Heart left ventricle (tissue), 16 donors: ENCODE measurements around the gene MAP1A. TPM values are rescaled to one million over a fixed set of nuclear protein-coding genes. Genes with fewer than 3 reads are reported as not detected.

ENCODE experiments used
- ATAC-seq, 4 donors: fragments of 200-7000 bp; cut with Tn5 transposase; one replicate each; pipeline ENCODE4 v1.9.1; 2020 to 2022; ENCODE audit warnings: moderate library complexity in 4 of 4, mild to moderate bottlenecking in 3 of 4, moderate number of reproducible peaks in 1 of 4
- DNase-seq, 5 donors: peaks; one replicate each; pipeline ENCODE4 v3.0.0-alpha.2; 2020
- H3K27ac ChIP-seq, 12 donors: fragments of 200-600 bp; sonication (generic) in 4 of 12; one replicate each; pipeline versions ENCODE4 v1.5.0 to v1.8.0; 2016 to 2022; ENCODE audit warnings: mild to moderate bottlenecking in 2 of 12
- H3K27me3 ChIP-seq, 9 donors: fragments of 200-600 bp; sonication (generic) in 2 of 9; one replicate each; pipeline versions ENCODE4 v1.5.1 to v1.8.0; 2016 to 2022; ENCODE audit warnings: mild to moderate bottlenecking in 3 of 9
- H3K36me3 ChIP-seq, 9 donors: fragments of 200-600 bp; sonication (generic) in 2 of 9; one replicate each; pipeline versions ENCODE4 v1.5.0 to v1.8.0; 2018 to 2022; ENCODE audit warnings: mild to moderate bottlenecking in 2 of 9
- H3K4me1 ChIP-seq, 12 donors: fragments of 200-600 bp; sonication (generic) in 4 of 12; one replicate each; pipeline versions ENCODE4 v1.5.0 to v1.8.0; 2016 to 2022; ENCODE audit warnings: mild to moderate bottlenecking in 3 of 12
- H3K4me3 ChIP-seq, 12 donors: fragments of 200-600 bp; sonication (generic) in 4 of 12; one replicate each; pipeline versions ENCODE4 v1.5.0 to v1.8.0; 2017 to 2022; ENCODE audit warnings: mild to moderate bottlenecking in 9 of 12, moderate library complexity in 4 of 12
- H3K9me3 ChIP-seq, 12 donors: fragments of 200-600 bp; sonication (generic) in 4 of 12; one replicate each; pipeline versions ENCODE4 v1.5.0 to v1.8.0; 2016 to 2022; ENCODE audit warnings: mild to moderate bottlenecking in 1 of 12
- CTCF ChIP-seq, 12 donors: fragments of 200-600 bp; sonication (generic) in 4 of 12; IDR thresholded peaks; one replicate each; pipeline versions ENCODE4 v1.5.0 to v1.8.0; 2018 to 2022; ENCODE audit warnings: antibody characterized with exemption in 12 of 12, mild to moderate bottlenecking in 5 of 12
- POLR2A ChIP-seq, 2 donors: fragments of 450-650 bp; IDR thresholded peaks; one replicate each; pipeline ENCODE4 v1.6.1; 2017; ENCODE audit warnings: antibody characterized with exemption in 2 of 2, mild to moderate bottlenecking in 2 of 2, moderate library complexity in 2 of 2
- WGBS, 4 donors: extraction: QIAGEN DNeasy Blood & Tissue Kit in 2 of 4; methylation state at CpG; one replicate each; pipeline versions ENCODE4 v1.1.5 to v1.1.7; 2013 to 2018; 5-methylcytosine and 5-hydroxymethylcytosine counted together
- intact Hi-C, 10 donors: fragments of 100-400 bp; cut with DNase I; formaldehyde crosslinking; loops; one replicate each; pipeline versions ENCODE4 v1.11.1 to v1.14.2; 2022
- polyA plus RNA-seq, 2 donors: library from polyadenylated mRNA; stranded (reverse); fragments of 200-250 nt; gene quantifications; one replicate each; pipeline ENCODE4 v1.2.3, GENCODE V29; 2013
- total RNA-seq, 9 donors: library from RNA; depleted of rRNA in 2 of 9; stranded (reverse); fragments of >200 nt in 2 of 9; fragmentation: NEBNext Ultra II Directional in 3 of 9; extraction: Animal tissue kit (Norgen Biotek cat#: 25700) in 3 of 9; gene quantifications; one replicate each; pipeline versions ENCODE4 v1.1.0 to v1.2.4, GENCODE V29; 2016 to 2023
- donor health status: ischemic (EF 13 %, LVEDD 7.1; RV severe dilation, severe dysfunction).
- donor health status: healthy with polysubstance abuse.
- donor health status: DM: no; HTN: yes; CAD: no.
- donor health status: DM: no; HTN: no; CAD: no.
- donor health status: ischemic (EF 25% LVEDD 6.9; RV normal size, moderate dysfunction).
- donor health status: ischemic (EF 25% LVEDD 5.7; RV mildly dilated, moderate dysfunction).
- donor health status: healthy.
- donor health status: DM: yes; HTN: yes; CAD: no.
- donor health status: ischemic (EF 35%, LVEDD 5.7; RV mildly dilated, moderate dysfunction).
- donor health status: nonischemic (EF 11% LVEDD 7.7; RV severe dilation, severe dysfunction).
- donor health status: DM: yes; HTN: yes; CAD: no.
- donor health status: PGD.
- donor health status: ischemic (EF 29% LVEDD 5.4; RV normal size, mild dysfunction).
- donor health status: nonischemic (EF 23%, LVEDD 6.1; RV moderate dilation, normal function).

MAP1A gene
- total and polyA plus RNA-seq, 11 donors = 6.0 to 146 (median 36.8) TPM

GRCh38 chr15:43521419-43521818, 4.0 kb downstream of the MAP1A start:
- intact Hi-C loops = loop anchor here in 2 of 10 donors (5.0 to 10.0 kb wide), 2 partner anchors 34 to 47 kb away; no protein-coding TSS in a partner anchor
- Histone ChIP-seq H3K27ac (no peak overlapping the region), H3K4me1 (peaks cover 0 to 30% (median 11%) of the 10 kb centered on the region in 12 donors), H3K27me3 (peaks cover 0 to 5% (median 0%) of the 10 kb centered on the region in 9 donors), H3K36me3 (peaks cover 0 to 64% (median 39%) of the 10 kb centered on the region in 9 donors), H3K9me3 (no peaks in the 10 kb centered on the region), H3K4me3 (no peak overlapping the region)
- WGBS, 4 donors = 92 to 95% (median 93%) methylated on average over 11 of the region's 11 CpGs
- DNase-seq (no peak), ATAC-seq (no peak)
- TF ChIP-seq POLR2A (IDR thresholded peaks at IDR 0.05) = no peak
- no peak for TF ChIP-seq CTCF (IDR thresholded peaks at IDR 0.05)

- DNase-seq (no peak), ATAC-seq (no peak)
- Histone ChIP-seq H3K4me1 (peaks cover 0 to 23% (median 4%) of the 10 kb centered on the region in 12 donors), H3K27ac (no peak overlapping the region), H3K27me3 (peaks cover 0 to 5% (median 0%) of the 10 kb centered on the region in 9 donors), H3K4me3 (no peak overlapping the region), H3K36me3 (peaks cover 0 to 65% (median 42%) of the 10 kb centered on the region in 9 donors), H3K9me3 (no peaks in the 10 kb centered on the region)
- 84 to 89% (median 86%) methylated on average over 9 of the region's 9 CpGs for whole genome bisulfite sequencing, 4 donors
- intact Hi-C loops = loop anchor here in 2 of 10 donors (5.0 to 10.0 kb wide), 2 partner anchors 35 to 47 kb away; no protein-coding TSS in a partner anchor
- TF ChIP-seq POLR2A (IDR thresholded peaks at IDR 0.05) (no peak), CTCF (IDR thresholded peaks at IDR 0.05) (no peak)
Observed at GRCh38 chr15:43522247-43522646, 4.8 kb downstream of the MAP1A start.

GRCh38 chr15:43523646-43524045, 6.2 kb downstream of the MAP1A start:
- DNase-seq (no peak), ATAC-seq (no peak)
- TF ChIP-seq CTCF (IDR thresholded peaks at IDR 0.05) = no peak
- peaks cover 0 to 65% (median 42%) of the 10 kb centered on the region in 9 donors for H3K36me3 ChIP-seq
- H3K4me1 ChIP-seq = peaks cover 0 to 10% (median 3%) of the 10 kb centered on the region in 12 donors
- 89 to 100% (median 94%) methylated on average over 7 of the region's 7 CpGs for WGBS, 4 donors
- intact Hi-C loops = loop anchor here in 2 of 10 donors (5.0 to 10.0 kb wide), 2 partner anchors 36 to 49 kb away; no protein-coding TSS in a partner anchor
- H3K9me3 ChIP-seq = no peaks in the 10 kb centered on the region
- no peak overlapping the region for H3K4me3 ChIP-seq
- H3K27ac ChIP-seq = no peak overlapping the region
- peaks cover 0 to 4% (median 0%) of the 10 kb centered on the region in 9 donors for H3K27me3 ChIP-seq

GRCh38 chr15:43524254-43524845, 6.9 kb downstream of the MAP1A start:
- no peak for ATAC-seq
- H3K36me3 ChIP-seq = peaks cover 0 to 65% (median 42%) of the 10 kb centered on the region in 9 donors
- WGBS, 4 donors = 88 to 94% (median 91%) methylated on average over 4 of the region's 4 CpGs

More at GRCh38 chr15:43524254-43524845, 6.9 kb downstream of the MAP1A start:
- TF ChIP-seq POLR2A (IDR thresholded peaks at IDR 0.05) (no peak), CTCF (IDR thresholded peaks at IDR 0.05) (no peak)
- no peak for DNase-seq
- Histone ChIP-seq H3K27ac (no peak overlapping the region), H3K4me3 (no peak overlapping the region), H3K9me3 (no peaks in the 10 kb centered on the region), H3K4me1 (peaks cover 0 to 3% (median 0%) of the 10 kb centered on the region in 12 donors), H3K27me3 (no peaks in the 10 kb centered on the region)
- intact Hi-C loops = loop anchor here in 2 of 10 donors (5.0 to 10.0 kb wide), 2 partner anchors 37 to 50 kb away; no protein-coding TSS in a partner anchor
